Measurements from ENCODE around the gene WDR7.

DNA sequence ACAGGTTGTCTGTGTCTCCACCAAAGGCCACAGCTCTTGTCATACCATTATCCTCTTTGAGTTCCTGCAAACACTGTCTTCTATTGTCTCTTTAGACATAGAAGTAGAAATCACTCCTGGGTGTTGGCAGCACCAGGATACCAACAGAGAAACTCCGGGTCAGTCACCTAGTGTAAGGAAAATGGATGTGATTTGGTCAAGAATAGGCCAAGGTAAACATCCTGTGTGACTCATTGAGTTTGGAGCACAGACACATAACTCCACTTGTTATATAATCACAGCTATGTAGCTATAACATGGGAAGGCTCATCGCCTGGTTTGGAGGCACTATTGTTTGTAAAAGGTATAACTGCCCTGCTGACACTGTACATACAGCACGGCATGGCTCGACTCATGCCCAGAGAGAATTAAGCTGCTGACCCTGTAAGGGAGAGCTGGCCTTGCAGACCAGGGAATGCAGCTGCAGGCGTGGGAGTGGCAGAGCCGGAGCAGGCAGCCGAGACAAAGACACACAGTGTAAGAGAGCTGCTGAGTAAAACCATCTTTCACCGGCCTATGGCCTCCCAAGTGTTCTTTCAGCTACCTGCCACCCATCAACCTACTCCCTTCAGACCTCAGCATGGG is 9.3 kb upstream of the WDR7 start:
- no peak for TF ChIP-seq HDGF (IDR thresholded peaks at IDR 0.05; ENCODE audit: borderline replicate concordance)
- TF ChIP-seq FOXK2 (IDR thresholded peaks at IDR 0.05), result no peak
- TF ChIP-seq CTBP1 (IDR thresholded peaks at IDR 0.05; ENCODE audit: borderline replicate concordance), result no peak
- no peak for TF ChIP-seq SP1 (IDR thresholded peaks at IDR 0.05)
- TF ChIP-seq, protein P1, sequence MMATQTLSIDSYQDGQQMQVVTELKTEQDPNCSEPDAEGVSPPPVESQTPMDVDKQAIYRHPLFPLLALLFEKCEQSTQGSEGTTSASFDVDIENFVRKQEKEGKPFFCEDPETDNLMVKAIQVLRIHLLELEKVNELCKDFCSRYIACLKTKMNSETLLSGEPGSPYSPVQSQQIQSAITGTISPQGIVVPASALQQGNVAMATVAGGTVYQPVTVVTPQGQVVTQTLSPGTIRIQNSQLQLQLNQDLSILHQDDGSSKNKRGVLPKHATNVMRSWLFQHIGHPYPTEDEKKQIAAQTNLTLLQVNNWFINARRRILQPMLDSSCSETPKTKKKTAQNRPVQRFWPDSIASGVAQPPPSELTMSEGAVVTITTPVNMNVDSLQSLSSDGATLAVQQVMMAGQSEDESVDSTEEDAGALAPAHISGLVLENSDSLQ (IDR thresholded peaks at IDR 0.05), result no peak
- TF ChIP-seq ARNT (IDR thresholded peaks at IDR 0.05), result no peak
- no peak for TF ChIP-seq SUZ12 (IDR thresholded peaks at IDR 0.05)
- no peak for TF ChIP-seq BHLHE40 (IDR thresholded peaks at IDR 0.05; ENCODE audit: borderline replicate concordance)
- TF ChIP-seq FOXM1 (IDR thresholded peaks at IDR 0.05; ENCODE audit: borderline replicate concordance), result no peak
- no peak for TF ChIP-seq NFRKB (IDR thresholded peaks at IDR 0.05)
- TF ChIP-seq TARDBP (IDR thresholded peaks at IDR 0.05), result no peak
